H9 (cell line): ENCODE data around the gene CSMD2. TPM values are rescaled to one million over a fixed set of nuclear protein-coding genes. Genes with fewer than 3 reads are reported as not detected.

ENCODE experiments used
- DNase-seq: peaks from one replicate; pipeline ENCODE4 v3.0.0-alpha.2; 2017
- H2AFZ ChIP-seq: one replicate; pipeline ENCODE4 v1.6.1; 2013; ENCODE audit warnings: mild to moderate bottlenecking, low read length, control low read depth, moderate library complexity
- H2AK5ac ChIP-seq: 2 replicates; pipeline ENCODE4 v1.6.1; 2013; ENCODE audit warnings: low read length, control low read depth, mixed read lengths; ENCODE audit not compliant: insufficient read length
- H2BK120ac ChIP-seq: one replicate; pipeline ENCODE4 v1.6.1; 2013; ENCODE audit warnings: low read depth, mild to moderate bottlenecking, low read length, control low read depth, inconsistent platforms; ENCODE audit not compliant: poor library complexity, severe bottlenecking
- H2BK12ac ChIP-seq: 2 replicates; pipeline ENCODE4 v1.6.1; 2013; ENCODE audit warnings: low read length, control low read depth, mixed read lengths, low read depth; ENCODE audit not compliant: insufficient read length
- H2BK15ac ChIP-seq: 2 replicates; pipeline ENCODE4 v1.6.1; 2013; ENCODE audit warnings: low read depth, low read length, control low read depth
- H2BK20ac ChIP-seq: one replicate; pipeline ENCODE4 v1.6.1; 2013; ENCODE audit warnings: low read depth, mild to moderate bottlenecking, low read length, control low read depth, inconsistent platforms; ENCODE audit not compliant: poor library complexity, severe bottlenecking
- H2BK5ac ChIP-seq: 2 replicates; pipeline ENCODE4 v1.6.1; 2013; ENCODE audit warnings: low read length, control low read depth, mixed read lengths; ENCODE audit not compliant: insufficient read length
- H3K14ac ChIP-seq: 2 replicates; pipeline ENCODE4 v1.6.1; 2013; ENCODE audit warnings: low read length, control low read depth; ENCODE audit not compliant: insufficient read depth
- H3K18ac ChIP-seq: 2 replicates; pipeline ENCODE4 v1.6.1; 2013; ENCODE audit warnings: low read depth, mild to moderate bottlenecking, mixed read lengths, low read length, control low read depth; ENCODE audit not compliant: insufficient read length
- H3K23ac ChIP-seq: 2 replicates; pipeline ENCODE4 v1.6.1; 2013; ENCODE audit warnings: low read length, control low read depth, mixed read lengths, low read depth; ENCODE audit not compliant: insufficient read length
- H3K23me2 ChIP-seq: 2 replicates; pipeline ENCODE4 v1.6.1; 2013; ENCODE audit warnings: low read depth, mild to moderate bottlenecking, mixed read lengths, low read length, control low read depth; ENCODE audit not compliant: insufficient read length, poor library complexity, severe bottlenecking
- H3K27ac ChIP-seq: 2 replicates; pipeline ENCODE4 v1.5.1; 2013; ENCODE audit warnings: low read length, control low read depth, mixed read lengths, low read depth; ENCODE audit not compliant: insufficient read length
- H3K27me3 ChIP-seq: 2 replicates; pipeline ENCODE4 v1.6.1; 2013; ENCODE audit warnings: low read length, control low read depth, inconsistent platforms; ENCODE audit not compliant: insufficient read depth
- H3K4ac ChIP-seq: 2 replicates; pipeline ENCODE4 v1.6.1; 2013; ENCODE audit warnings: low read depth, mild to moderate bottlenecking, control low read depth, inconsistent platforms, low read length, moderate library complexity
- H3K4me1 ChIP-seq: 2 replicates; pipeline ENCODE4 v1.6.1; 2013; ENCODE audit warnings: low read length, control low read depth, inconsistent platforms; ENCODE audit not compliant: insufficient read depth
- H3K4me2 ChIP-seq: 2 replicates; pipeline ENCODE4 v1.6.1; 2013; ENCODE audit warnings: low read length, control low read depth, mixed read lengths; ENCODE audit not compliant: insufficient read length, insufficient read depth
- H3K56ac ChIP-seq: 2 replicates; pipeline ENCODE4 v1.6.1; 2013; ENCODE audit warnings: low read depth, mild to moderate bottlenecking, mixed read lengths, low read length, control low read depth; ENCODE audit not compliant: insufficient read length
- H3K79me1 ChIP-seq: 2 replicates; pipeline ENCODE4 v1.6.1; 2013; ENCODE audit warnings: low read depth, mild to moderate bottlenecking, moderate library complexity, low read length, control low read depth, inconsistent platforms; ENCODE audit not compliant: insufficient read depth, poor library complexity, severe bottlenecking
- H3K79me2 ChIP-seq: 2 replicates; pipeline ENCODE4 v1.6.1; 2013; ENCODE audit warnings: low read length, control low read depth, inconsistent platforms; ENCODE audit not compliant: insufficient read depth
- H3K9ac ChIP-seq: 2 replicates; pipeline ENCODE4 v1.6.1; 2013; ENCODE audit warnings: low read length, control low read depth, mixed read lengths; ENCODE audit not compliant: insufficient read length; ENCODE audit errors: extremely low read depth
- H3K9me3 ChIP-seq: one replicate; pipeline ENCODE4 v1.6.1; 2013; ENCODE audit warnings: low read depth, low read length, inconsistent platforms; ENCODE audit not compliant: control insufficient read depth
- H3T11ph ChIP-seq: one replicate; pipeline ENCODE4 v1.6.1; 2013; ENCODE audit warnings: mild to moderate bottlenecking, low read length, control low read depth, inconsistent platforms
- H4K20me1 ChIP-seq: one replicate; pipeline ENCODE4 v1.6.1; 2013; ENCODE audit not compliant: control insufficient read depth, insufficient read length, insufficient read depth
- H4K5ac ChIP-seq: 2 replicates; pipeline ENCODE4 v1.6.1; 2013; ENCODE audit warnings: low read depth, mild to moderate bottlenecking, mixed read lengths, low read length, control low read depth; ENCODE audit not compliant: insufficient read length
- H4K8ac ChIP-seq: replicated peaks from 2 replicates; pipeline ENCODE4 v1.6.1; 2013; ENCODE audit warnings: low read length, control low read depth, mixed read lengths, low read depth; ENCODE audit not compliant: insufficient read length
- H4K91ac ChIP-seq: 2 replicates; pipeline ENCODE4 v1.6.1; 2013; ENCODE audit warnings: low read depth, mild to moderate bottlenecking, moderate library complexity, mixed read lengths, low read length, control low read depth; ENCODE audit not compliant: insufficient read length
- H3K27ac Mint-ChIP-seq, 3 experiments: 2 replicates in 2 of 3; 3 replicates in 1 of 3; pipeline ENCODE4 v1.8.0; 2020 to 2021; ENCODE audit warnings: mixed read lengths in 3 of 3, mild to moderate bottlenecking in 1 of 3, moderate library complexity in 1 of 3
- H3K27me3 Mint-ChIP-seq: 2 replicates; pipeline ENCODE4 v1.8.0; 2021; ENCODE audit warnings: low read depth, mild to moderate bottlenecking, moderate library complexity, mixed read lengths
- H3K36me3 Mint-ChIP-seq, 3 experiments: 2 replicates in 2 of 3; 3 replicates in 1 of 3; pipeline ENCODE4 v1.8.0; 2020 to 2021; ENCODE audit warnings: low read depth in 3 of 3, mixed read lengths in 3 of 3; ENCODE audit not compliant: insufficient read depth in 1 of 3
- H3K4me1 Mint-ChIP-seq, 2 experiments: 2 replicates each; pipeline ENCODE4 v1.8.0; 2020; ENCODE audit warnings: mixed read lengths in 2 of 2
- H3K4me3 Mint-ChIP-seq, 2 experiments: 2 replicates in 1 of 2; 3 replicates in 1 of 2; pipeline ENCODE4 v1.8.0; 2020 to 2021; ENCODE audit warnings: mild to moderate bottlenecking in 2 of 2, mixed read lengths in 2 of 2, moderate library complexity in 1 of 2
- H3K9me3 Mint-ChIP-seq, 2 experiments: 2 replicates in 1 of 2; 3 replicates in 1 of 2; pipeline ENCODE4 v1.8.0; 2020; ENCODE audit warnings: mild to moderate bottlenecking in 2 of 2, mixed read lengths in 2 of 2, moderate library complexity in 1 of 2
- CTCF ChIP-seq: fragments of 200-600 bp; sonication (generic); conservative IDR thresholded peaks from 3 replicates; pipeline ENCODE4 v1.8.0; 2021; ENCODE audit warnings: antibody characterized with exemption, mild to moderate bottlenecking
- WGBS: extraction: QIAGEN DNeasy Blood & Tissue Kit; methylation state at CpG from one replicate; pipeline ENCODE4 v1.1.7; 2013; ENCODE audit warnings: missing lambda C conversion rate, low lambda C conversion rate, mixed read lengths; ENCODE audit not compliant: insufficient read length; ENCODE audit errors: extremely low coverage; 5-methylcytosine and 5-hydroxymethylcytosine counted together
- total RNA-seq: library from RNA; stranded (reverse); gene quantifications from 2 replicates; pipeline ENCODE4 v1.2.1, GENCODE V29; 2021

CSMD2 gene
- total RNA-seq, 1 experiment from 2014 or later, result 6.4 TPM

GRCh38 chr1:33743221-33743998 lies 421.6 kb downstream of the CSMD2 start:
- no peaks in the 10 kb centered on the region for H3K27me3 Mint-ChIP-seq
- Histone ChIP-seq H4K91ac (no peak overlapping the region), H3K79me2 (no peaks in the 10 kb centered on the region), H3K27me3 (no peaks in the 10 kb centered on the region), H3K9me3 (no peaks in the 10 kb centered on the region), H4K5ac (no peak overlapping the region), H2BK5ac (no peak overlapping the region), H3K18ac (no peak overlapping the region), H3K4me1 (peaks cover 2% of the 10 kb centered on the region; the same call in 1 of the 2 replicates), H2BK120ac (no peak overlapping the region), H3K79me1 (no peaks in the 10 kb centered on the region), H4K8ac (no peak overlapping the region), H2BK20ac (no peak overlapping the region), H3K27ac (no peak overlapping the region), H4K20me1 (no peaks in the 10 kb centered on the region), H3K4ac (no peak overlapping the region), H3K23ac (no peak overlapping the region), H3K9ac (no peak overlapping the region), H3K56ac (no peak overlapping the region), H2BK15ac (no peak overlapping the region), H2BK12ac (no peak overlapping the region), H3K4me2 (no peak overlapping the region), H2AK5ac (no peak overlapping the region), H3K23me2 (no peaks in the 10 kb centered on the region), H2AFZ (no peak overlapping the region), H3T11ph (no peak overlapping the region), H3K14ac (no peak overlapping the region)
- peaks cover 12 to 18% (median 16%) of the 10 kb centered on the region in 3 experiments; a peak in 6 of 7 replicates for H3K36me3 Mint-ChIP-seq
- no peaks in the 10 kb centered on the region for H3K9me3 Mint-ChIP-seq
- H3K27ac Mint-ChIP-seq, result no peak overlapping the region
- no CpG with 5 or more reads among the region's 13 CpGs for WGBS
- H3K4me1 Mint-ChIP-seq, result peaks cover 0 to 4% of the 10 kb centered on the region in 2 experiments; a peak in 2 of 4 replicates
- no peak for DNase-seq
- no peak for TF ChIP-seq CTCF
- H3K4me3 Mint-ChIP-seq, result no peak overlapping the region
